Transverse colon (tissue), 4 donors: ENCODE measurements around the gene MED9.

Experiments
- CTCF ChIP-seq, 5 experiments: fragments of 200-600 bp in 3 of 5; fragments of 450-650 bp in 2 of 5; sonication (generic) in 3 of 5; IDR thresholded peaks; 1 replicate in 2 of 5; 2 replicates in 3 of 5; pipeline ENCODE4 v1.5.1; 2016 to 2017; ENCODE audit warnings: antibody characterized with exemption in 5 of 5, inconsistent platforms in 3 of 5, mild to moderate bottlenecking in 2 of 5, moderate library complexity in 1 of 5
- POLR2AphosphoS5 ChIP-seq, 3 donors: sonication (generic); formaldehyde crosslinking; IDR thresholded peaks; one replicate each; pipeline ENCODE4 v1.6.1; 2016; ENCODE audit warnings: antibody characterized with exemption in 3 of 3

- TF ChIP-seq CTCF (IDR thresholded peaks at IDR 0.05) (no peak), POLR2AphosphoS5 (IDR thresholded peaks at IDR 0.05) (no peak)
These were observed 47.1 kb downstream of the MED9 start for GRCh38 chr17:17523731-17524490.
